ENCODE measurements around the gene LRP1.

Gene LRP1

DNA sequence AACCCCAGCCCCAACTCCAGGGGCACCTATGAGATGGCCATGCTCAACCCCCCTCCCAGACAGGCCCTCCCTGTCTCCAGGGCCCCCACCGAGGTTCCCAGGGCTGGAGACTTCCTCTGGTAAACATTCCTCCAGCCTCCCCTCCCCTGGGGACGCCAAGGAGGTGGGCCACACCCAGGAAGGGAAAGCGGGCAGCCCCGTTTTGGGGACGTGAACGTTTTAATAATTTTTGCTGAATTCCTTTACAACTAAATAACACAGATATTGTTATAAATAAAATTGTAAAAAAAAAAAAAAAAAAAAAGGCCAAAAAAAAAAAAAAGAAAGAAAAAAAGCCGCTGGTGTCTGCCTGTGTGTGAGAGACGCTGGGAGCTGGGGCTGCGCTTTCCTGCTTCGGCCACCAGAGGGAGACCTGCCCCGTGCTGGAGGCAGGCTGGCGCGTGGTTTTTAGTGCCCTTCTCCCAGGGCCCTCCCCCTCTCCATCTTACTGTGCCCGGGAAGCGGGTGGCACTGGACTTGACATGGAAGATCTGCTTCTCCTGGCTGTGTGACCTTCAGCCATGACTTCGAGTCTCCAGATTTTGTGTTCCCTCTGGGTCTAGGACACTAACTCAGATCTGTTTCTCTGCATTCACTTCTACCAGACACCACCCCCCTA lies 84.9 kb downstream of the LRP1 start:
- peak; percentile 86 for DNase-seq (ENCODE audit: low read depth)

GRCh38 chr12:57213763-57214397 lies 85.6 kb downstream of the LRP1 start:
- DNase-seq (ENCODE audit: low read depth) = no peak

- DNase-seq (ENCODE audit: low read depth) = peak; percentile 66
Observed at GRCh38 chr12:57214398-57214781, 86.1 kb downstream of the LRP1 start.

DNA sequence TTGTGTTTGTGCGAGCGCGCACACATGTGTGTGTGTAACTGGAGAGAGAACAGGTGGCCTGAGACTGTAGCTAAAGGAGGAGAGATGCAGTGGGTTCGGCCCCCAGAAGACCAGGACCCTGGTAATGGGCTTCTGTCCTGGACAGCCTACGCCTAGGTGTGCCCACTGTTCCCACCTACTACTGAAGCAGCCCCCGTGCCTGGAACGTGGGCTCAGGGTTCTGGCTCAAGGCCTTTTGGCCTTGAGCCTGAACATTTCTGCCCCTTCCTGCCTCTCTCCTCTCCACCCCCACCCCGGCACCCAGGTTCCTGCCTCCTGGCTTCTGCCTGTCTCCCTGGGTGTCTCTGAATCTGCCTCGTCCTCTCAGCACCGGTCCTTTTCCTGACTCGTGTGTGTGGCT lies 86.8 kb downstream of the LRP1 start:
- no peak for DNase-seq (ENCODE audit: low read depth)

- DNase-seq (ENCODE audit: low read depth) = peak; percentile 45
Observed at GRCh38 chr12:57215668-57216013, 87.4 kb downstream of the LRP1 start.

DNA sequence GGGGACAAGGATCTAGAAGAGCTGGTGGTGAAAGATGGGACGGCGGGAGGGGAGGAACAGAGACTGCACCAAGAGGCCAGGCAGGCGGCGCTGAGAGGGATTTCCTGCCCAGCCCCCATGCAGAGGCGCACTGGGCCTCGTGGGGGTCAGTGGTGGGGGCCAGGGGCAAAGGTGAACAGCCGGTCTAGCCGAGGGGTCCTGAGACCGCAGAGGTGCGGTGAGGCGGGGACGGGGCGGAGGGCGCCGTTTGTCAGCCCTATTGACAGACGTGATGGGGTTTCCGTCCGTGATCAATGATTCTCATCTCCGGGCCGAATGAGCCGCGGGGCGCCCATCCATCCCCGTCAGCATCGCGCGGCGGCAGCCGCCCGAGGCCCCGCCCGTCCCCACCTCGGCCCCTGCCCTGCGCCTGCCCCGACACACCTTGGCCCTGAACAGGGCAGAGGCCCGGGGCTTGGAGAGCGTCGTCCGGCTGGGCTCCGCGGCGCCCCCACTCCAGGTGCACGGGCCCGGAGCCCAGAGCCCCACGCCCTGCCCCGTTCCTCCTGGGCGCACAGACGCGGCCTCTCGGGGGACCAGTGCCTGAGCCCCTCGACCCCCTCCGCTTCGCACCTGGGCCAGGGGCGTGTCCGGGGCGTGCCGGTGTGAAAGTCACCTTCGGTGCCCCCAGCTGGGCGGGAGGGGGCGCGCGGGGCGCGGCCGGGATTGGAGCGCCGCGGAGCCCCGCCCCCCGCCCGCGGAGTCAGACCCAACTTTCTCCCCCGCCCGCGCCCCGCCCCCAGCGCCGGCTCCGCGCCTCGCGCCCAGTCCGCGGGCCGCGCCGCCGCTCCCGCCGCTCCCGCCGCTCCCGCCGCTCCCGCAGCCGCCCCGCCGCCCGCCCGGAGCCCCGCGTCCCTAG lies 88.0 kb downstream of the LRP1 start, which contains the start of gene NXPH4:
NXPH4 (plus strand) TSS at position 781 of the 898 bp plus-strand sequence. CDS start 176 bp downstream, outside the sequence.
- DNase-seq (ENCODE audit: low read depth) = peak; percentile 43

DNA sequence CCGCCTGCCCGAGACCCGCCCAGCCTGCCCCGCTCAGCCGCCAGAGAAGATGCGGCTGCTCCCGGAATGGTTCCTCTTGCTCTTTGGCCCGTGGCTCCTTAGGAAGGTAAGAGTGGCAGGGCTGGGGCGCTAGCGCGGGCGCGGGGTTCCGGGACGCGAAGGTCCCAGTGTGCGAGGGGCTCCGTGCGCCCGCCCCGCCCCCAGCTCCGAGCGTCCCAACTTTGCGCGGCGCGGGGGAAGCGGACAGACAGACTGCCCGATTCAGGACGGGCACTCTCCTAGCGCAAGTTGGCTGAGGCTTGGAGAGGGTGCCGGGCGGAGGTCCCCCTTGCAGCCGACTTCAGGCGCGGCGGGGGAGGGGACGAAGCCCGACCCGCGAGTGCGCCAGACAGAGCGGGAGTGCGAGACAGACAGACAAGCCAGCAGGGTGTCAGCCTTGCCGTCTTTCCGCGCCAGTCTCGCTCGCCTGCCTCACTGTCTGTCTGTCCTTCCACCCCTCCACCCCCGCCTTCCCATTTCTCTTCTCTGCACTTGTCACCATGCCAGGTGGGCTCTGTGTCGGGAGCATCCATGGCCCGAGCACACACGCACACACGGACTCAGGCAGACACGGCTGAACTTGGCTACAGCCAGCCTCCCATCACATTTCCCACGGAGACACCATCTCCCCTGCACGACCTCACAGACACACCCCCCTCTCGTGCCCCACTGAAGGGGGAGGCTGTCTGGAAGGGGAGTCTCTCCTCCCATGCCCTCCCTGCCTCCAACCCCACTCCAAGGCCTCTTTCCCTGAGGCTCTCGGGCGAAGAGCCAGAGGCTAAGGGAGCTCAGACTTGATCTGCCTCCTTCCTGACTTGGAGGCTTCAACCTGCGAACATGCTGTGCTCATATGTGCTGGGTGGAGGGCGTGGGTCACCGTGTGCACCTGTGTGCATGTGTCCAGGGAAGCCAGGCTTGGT lies 88.9 kb downstream of the LRP1 start:
- DNase-seq (ENCODE audit: low read depth) = peak; percentile 46

DNA sequence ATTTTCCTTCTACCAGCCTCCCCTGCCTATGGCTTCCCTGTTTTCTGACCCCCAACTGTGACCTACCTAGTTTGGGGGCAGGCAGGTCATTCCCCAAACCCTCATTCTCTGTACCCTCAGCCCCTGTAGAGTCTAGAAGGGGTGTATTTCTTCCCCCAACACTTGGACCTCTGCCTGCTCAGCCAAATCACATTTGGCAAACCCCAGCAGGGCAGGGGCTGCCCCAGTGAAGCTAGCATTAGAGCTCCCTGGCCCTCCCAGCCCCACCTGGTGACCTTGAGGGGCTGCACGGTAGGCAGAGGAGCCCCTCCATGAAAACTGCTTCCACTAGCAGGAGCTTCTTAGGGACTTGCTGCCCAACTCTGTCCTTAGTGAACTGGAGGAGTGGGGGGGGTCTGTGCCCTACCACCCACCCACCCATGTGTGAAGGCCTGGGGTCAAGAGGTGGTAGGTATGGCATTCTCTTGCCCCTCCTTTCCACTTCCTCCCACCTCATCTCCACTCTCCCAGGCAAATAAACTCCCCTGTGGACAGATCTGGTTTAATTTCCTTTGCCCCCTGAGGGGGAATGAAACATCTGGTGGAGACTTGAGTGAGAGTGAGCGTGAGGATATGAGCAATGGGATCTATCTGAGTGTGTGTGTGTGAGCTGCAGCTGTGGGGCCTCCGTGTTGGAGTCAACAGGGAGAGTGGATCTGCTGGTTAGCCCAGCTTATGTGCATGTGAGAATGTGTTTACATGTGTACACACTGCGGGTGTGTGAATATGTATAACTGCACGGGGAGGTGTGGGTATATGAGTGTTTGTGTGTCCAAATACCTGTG lies 90.0 kb downstream of the LRP1 start:
- DNase-seq (ENCODE audit: low read depth) = peak; percentile 49

GRCh38 chr12:57219205-57219992 lies 91.1 kb downstream of the LRP1 start:
- DNase-seq (ENCODE audit: low read depth) = no peak

DNA sequence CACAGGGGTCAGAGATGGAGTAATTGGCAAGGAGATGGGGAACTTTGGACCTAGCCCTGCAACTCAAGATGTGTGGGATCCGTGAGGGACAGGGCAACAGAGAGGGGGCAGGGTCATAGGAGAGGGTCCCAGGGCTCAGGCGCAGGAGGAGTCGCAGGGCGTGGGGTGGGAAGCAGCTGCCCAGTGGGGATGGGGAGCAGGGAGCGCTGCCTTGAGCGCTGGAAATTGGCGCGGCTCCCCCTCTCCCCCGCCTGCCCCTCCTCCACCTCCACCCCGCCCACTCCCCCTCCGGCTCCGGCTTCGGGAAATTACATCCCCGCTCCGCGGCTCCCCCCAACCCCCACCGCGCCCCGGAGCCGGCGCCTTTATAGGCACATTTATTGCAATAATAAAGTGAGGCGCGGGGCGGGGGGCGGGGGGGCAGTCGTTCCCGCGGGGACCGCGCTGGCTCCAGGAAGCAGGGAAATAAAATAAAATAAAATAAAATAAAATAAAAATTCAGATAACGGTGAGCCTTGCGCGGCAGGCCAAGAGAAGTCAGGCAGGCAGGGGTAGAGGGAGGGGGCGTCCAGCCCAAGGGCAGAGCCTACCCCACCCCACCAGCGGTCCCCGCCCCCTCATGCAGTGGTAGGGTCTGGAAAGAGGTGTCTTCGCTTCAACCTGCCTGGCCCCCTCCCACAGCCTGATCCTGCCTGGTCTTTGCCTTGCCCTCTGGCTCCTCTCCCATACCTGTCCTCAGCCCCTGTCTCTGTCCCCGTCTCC lies 91.9 kb downstream of the LRP1 start:
- DNase-seq (ENCODE audit: low read depth) = no peak

GRCh38 chr12:57220770-57221168 lies 92.5 kb downstream of the LRP1 start:
- DNase-seq (ENCODE audit: low read depth) = no peak

GRCh38 chr12:57221169-57221917 lies 93.1 kb downstream of the LRP1 start:
- no peak for DNase-seq (ENCODE audit: low read depth)

GRCh38 chr12:57222286-57223190 lies 94.3 kb downstream of the LRP1 start:
- DNase-seq (ENCODE audit: low read depth) = no peak

DNA sequence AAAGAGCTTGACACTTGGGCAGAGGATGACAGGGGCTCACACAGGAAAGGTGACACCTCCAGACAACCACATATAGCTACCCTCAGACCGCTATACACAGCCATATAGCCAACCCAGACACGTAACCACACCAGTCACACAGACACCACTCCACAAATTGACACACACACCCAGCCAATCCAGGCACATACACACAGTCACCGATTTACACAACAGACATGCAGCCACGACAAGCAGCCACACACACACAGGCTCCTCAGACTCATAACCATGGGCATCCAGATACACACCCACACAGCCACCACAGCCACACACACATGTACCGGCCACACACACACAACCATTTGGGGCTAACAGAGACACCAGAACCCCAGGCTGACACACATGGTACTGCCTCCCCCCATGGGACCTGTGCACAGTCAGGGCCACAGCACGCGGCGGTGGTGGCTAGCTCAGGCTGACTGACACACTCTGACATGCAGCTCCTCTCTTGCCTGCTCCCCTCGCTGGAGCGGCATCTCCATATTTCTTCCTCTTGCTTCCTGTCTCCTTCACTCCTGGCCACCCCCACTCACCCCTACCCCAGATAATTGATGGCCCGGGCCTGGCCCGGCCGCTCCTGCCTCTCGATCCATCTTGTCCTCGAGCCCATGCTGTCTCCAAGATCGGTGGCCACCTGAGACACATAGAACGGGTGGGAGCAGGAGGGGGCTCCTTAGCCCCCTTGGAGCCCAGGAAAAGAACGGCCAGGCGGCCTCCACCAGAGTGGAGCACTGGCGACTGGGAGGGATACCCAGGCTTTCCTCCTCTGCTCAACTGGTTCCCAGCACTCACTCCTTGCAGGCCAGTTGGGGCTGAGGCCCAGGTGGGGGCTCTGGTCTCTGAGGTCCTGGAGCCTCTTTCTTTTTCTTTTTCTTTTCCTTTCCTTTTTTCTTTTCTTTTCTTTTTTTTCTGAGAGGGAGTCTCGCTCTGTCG lies 95.2 kb downstream of the LRP1 start:
- no peak for DNase-seq (ENCODE audit: low read depth)

- no peak for DNase-seq (ENCODE audit: low read depth)
Observed at GRCh38 chr12:57224278-57224972, 96.1 kb downstream of the LRP1 start.
